ENCODE measurements around the gene EFNA1. TPM values are rescaled to one million over a fixed set of nuclear protein-coding genes. Genes with fewer than 3 reads are reported as not detected.

EFNA1 gene
- total RNA-seq, 1 donor from 2014 or later = 0.34 TPM

GRCh38 chr1:155130272-155131006 is 2.8 kb downstream of the EFNA1 start:
- peak overlapping the region; percentile 83 for H3K4me3 Mint-ChIP-seq
- TF ChIP-seq EZH2 (IDR thresholded peaks at IDR 0.05) (no peak), EZH2phosphoT487 (IDR thresholded peaks at IDR 0.05) (no peak)
- Histone ChIP-seq H3K4me1 (peaks cover 54% of the 10 kb centered on the region), H3K79me2 (ENCODE audit: low read depth) (no peaks in the 10 kb centered on the region), H3K9me3 (ENCODE audit: low read depth) (no peaks in the 10 kb centered on the region), H3F3A (ENCODE audit: low read depth) (peaks cover 42% of the 10 kb centered on the region), H3K4me3 (no peak overlapping the region), H3K27ac (no peak overlapping the region), H2AFZ (replicated peaks) (no peak overlapping the region), H3K36me3 (no peaks in the 10 kb centered on the region), H3K4me2 (peak overlapping the region; percentile 42), H4K20me1 (ENCODE audit: low read depth) (peaks cover 9% of the 10 kb centered on the region), H3K27me3 (peaks cover 54% of the 10 kb centered on the region), H3K9ac (no peak overlapping the region)
- H3K9me3 Mint-ChIP-seq = no peaks in the 10 kb centered on the region
- H3K27ac Mint-ChIP-seq = no peak overlapping the region
- peaks cover 60% of the 10 kb centered on the region for H3K4me1 Mint-ChIP-seq
- peaks cover 2% of the 10 kb centered on the region for H3K36me3 Mint-ChIP-seq
- peaks cover 42% of the 10 kb centered on the region for H3K27me3 Mint-ChIP-seq (ENCODE audit: insufficient read depth, low read depth)
- no peak for DNase-seq (ENCODE audit: low spot score)

GRCh38 chr1:155131285-155131684 is 3.6 kb downstream of the EFNA1 start:
- peaks cover 42% of the 10 kb centered on the region for H3F3A ChIP-seq (ENCODE audit: low read depth)
- H3K79me2 ChIP-seq (ENCODE audit: low read depth) = no peaks in the 10 kb centered on the region
- Mint-ChIP-seq H3K4me1 (peaks cover 57% of the 10 kb centered on the region), H3K27me3 (ENCODE audit: insufficient read depth, low read depth) (peaks cover 39% of the 10 kb centered on the region), H3K9me3 (no peaks in the 10 kb centered on the region), H3K36me3 (peaks cover 2% of the 10 kb centered on the region), H3K27ac (no peak overlapping the region), H3K4me3 (peak overlapping the region; percentile 31)
- no peak for DNase-seq (ENCODE audit: low spot score)
- peaks cover 46% of the 10 kb centered on the region for H3K27me3 ChIP-seq
- H2AFZ ChIP-seq (replicated peaks) = no peak overlapping the region
- no peaks in the 10 kb centered on the region for H3K36me3 ChIP-seq
- no peak overlapping the region for H3K4me3 ChIP-seq
- H3K9ac ChIP-seq = no peak overlapping the region
- no peak overlapping the region for H3K4me2 ChIP-seq
- no peaks in the 10 kb centered on the region for H3K9me3 ChIP-seq (ENCODE audit: low read depth)
- H3K27ac ChIP-seq = no peak overlapping the region
- TF ChIP-seq EZH2phosphoT487 (IDR thresholded peaks at IDR 0.05) (no peak), EZH2 (IDR thresholded peaks at IDR 0.05) (no peak)
- TF ChIP-seq, protein P1, sequence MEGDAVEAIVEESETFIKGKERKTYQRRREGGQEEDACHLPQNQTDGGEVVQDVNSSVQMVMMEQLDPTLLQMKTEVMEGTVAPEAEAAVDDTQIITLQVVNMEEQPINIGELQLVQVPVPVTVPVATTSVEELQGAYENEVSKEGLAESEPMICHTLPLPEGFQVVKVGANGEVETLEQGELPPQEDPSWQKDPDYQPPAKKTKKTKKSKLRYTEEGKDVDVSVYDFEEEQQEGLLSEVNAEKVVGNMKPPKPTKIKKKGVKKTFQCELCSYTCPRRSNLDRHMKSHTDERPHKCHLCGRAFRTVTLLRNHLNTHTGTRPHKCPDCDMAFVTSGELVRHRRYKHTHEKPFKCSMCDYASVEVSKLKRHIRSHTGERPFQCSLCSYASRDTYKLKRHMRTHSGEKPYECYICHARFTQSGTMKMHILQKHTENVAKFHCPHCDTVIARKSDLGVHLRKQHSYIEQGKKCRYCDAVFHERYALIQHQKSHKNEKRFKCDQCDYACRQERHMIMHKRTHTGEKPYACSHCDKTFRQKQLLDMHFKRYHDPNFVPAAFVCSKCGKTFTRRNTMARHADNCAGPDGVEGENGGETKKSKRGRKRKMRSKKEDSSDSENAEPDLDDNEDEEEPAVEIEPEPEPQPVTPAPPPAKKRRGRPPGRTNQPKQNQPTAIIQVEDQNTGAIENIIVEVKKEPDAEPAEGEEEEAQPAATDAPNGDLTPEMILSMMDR (IDR thresholded peaks at IDR 0.05) = no peak
- H3K4me1 ChIP-seq = peaks cover 45% of the 10 kb centered on the region
- peaks cover 6% of the 10 kb centered on the region for H4K20me1 ChIP-seq (ENCODE audit: low read depth)

DNA sequence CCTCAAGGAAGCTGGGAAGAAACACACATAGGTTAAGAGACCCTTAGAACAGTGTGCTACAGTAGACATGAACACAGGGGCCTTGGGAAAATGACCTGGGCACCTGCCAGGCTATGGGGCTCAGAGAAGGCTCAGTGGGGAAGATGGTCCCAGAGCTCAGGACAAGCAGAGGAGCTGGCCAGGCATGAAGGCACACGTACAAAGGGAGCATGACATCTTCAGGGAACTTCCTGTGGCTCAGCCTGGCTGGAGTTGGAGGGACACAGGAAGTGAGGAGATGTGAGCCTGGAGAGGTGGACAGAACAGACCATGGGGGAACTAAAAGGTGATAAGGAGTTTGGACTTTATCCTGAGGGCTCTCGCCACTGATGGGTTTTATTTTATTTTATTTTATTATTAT is 4.2 kb downstream of the EFNA1 start:
- peaks cover 58% of the 10 kb centered on the region for H3K4me1 Mint-ChIP-seq
- Histone ChIP-seq H3K27me3 (peaks cover 40% of the 10 kb centered on the region), H3K9me3 (ENCODE audit: low read depth) (no peaks in the 10 kb centered on the region), H3K4me1 (peaks cover 41% of the 10 kb centered on the region), H3K79me2 (ENCODE audit: low read depth) (peaks cover 3% of the 10 kb centered on the region), H3K36me3 (no peaks in the 10 kb centered on the region), H3K4me2 (no peak overlapping the region), H3K9ac (no peak overlapping the region), H4K20me1 (ENCODE audit: low read depth) (peaks cover 6% of the 10 kb centered on the region), H3K27ac (no peak overlapping the region), H3K4me3 (no peak overlapping the region), H3F3A (ENCODE audit: low read depth) (peaks cover 42% of the 10 kb centered on the region), H2AFZ (replicated peaks) (no peak overlapping the region)
- H3K27ac Mint-ChIP-seq = peak overlapping the region; percentile 42
- no peak for DNase-seq (ENCODE audit: low spot score)
- no peak for TF ChIP-seq EZH2 (IDR thresholded peaks at IDR 0.05)
- TF ChIP-seq, protein P1 (IDR thresholded peaks at IDR 0.05) = no peak
- peaks cover 2% of the 10 kb centered on the region for H3K36me3 Mint-ChIP-seq
- peaks cover 36% of the 10 kb centered on the region for H3K27me3 Mint-ChIP-seq (ENCODE audit: insufficient read depth, low read depth)
- no peaks in the 10 kb centered on the region for H3K9me3 Mint-ChIP-seq
- peak overlapping the region; percentile 44 for H3K4me3 Mint-ChIP-seq

GRCh38 chr1:155133799-155134281 is 6.2 kb downstream of the EFNA1 start:
- Mint-ChIP-seq H3K36me3 (peaks cover 11% of the 10 kb centered on the region), H3K27me3 (ENCODE audit: insufficient read depth, low read depth) (peaks cover 18% of the 10 kb centered on the region), H3K4me1 (peaks cover 55% of the 10 kb centered on the region), H3K27ac (no peak overlapping the region), H3K9me3 (no peaks in the 10 kb centered on the region), H3K4me3 (peak overlapping the region; percentile 63)
- H3K27me3 ChIP-seq = peaks cover 20% of the 10 kb centered on the region
- H3K79me2 ChIP-seq (ENCODE audit: low read depth) = peaks cover 22% of the 10 kb centered on the region
- peaks cover 21% of the 10 kb centered on the region for H3K4me1 ChIP-seq
- no peaks in the 10 kb centered on the region for H4K20me1 ChIP-seq (ENCODE audit: low read depth)
- no peak overlapping the region for H3K4me2 ChIP-seq
- DNase-seq (ENCODE audit: low spot score) = no peak
- no peaks in the 10 kb centered on the region for H3K36me3 ChIP-seq
- H3K9me3 ChIP-seq (ENCODE audit: low read depth) = no peaks in the 10 kb centered on the region
- H3K4me3 ChIP-seq = no peak overlapping the region
- H3F3A ChIP-seq (ENCODE audit: low read depth) = peaks cover 38% of the 10 kb centered on the region
- H3K27ac ChIP-seq = no peak overlapping the region
- H2AFZ ChIP-seq (replicated peaks) = no peak overlapping the region
- no peak overlapping the region for H3K9ac ChIP-seq
- TF ChIP-seq EZH2 (IDR thresholded peaks at IDR 0.05) = no peak
- TF ChIP-seq, protein P1 (IDR thresholded peaks at IDR 0.05) = no peak
- TF ChIP-seq EZH2phosphoT487 (IDR thresholded peaks at IDR 0.05) = no peak

All from neural progenitor cell (in vitro differentiated cells).